ENCODE data around the gene CA9. TPM values are rescaled to one million over a fixed set of nuclear protein-coding genes. Genes with fewer than 3 reads are reported as not detected.

CA9 gene
- 2.9 to 3.6 TPM in 2 of 3 replicates, not detected in the other for total RNA-seq
- long read RNA-seq, partial matches to known transcripts, result 0 of 3 reads
- long read RNA-seq, other reads (novel, unspliced or antisense), result 0 of 3 reads

DNA sequence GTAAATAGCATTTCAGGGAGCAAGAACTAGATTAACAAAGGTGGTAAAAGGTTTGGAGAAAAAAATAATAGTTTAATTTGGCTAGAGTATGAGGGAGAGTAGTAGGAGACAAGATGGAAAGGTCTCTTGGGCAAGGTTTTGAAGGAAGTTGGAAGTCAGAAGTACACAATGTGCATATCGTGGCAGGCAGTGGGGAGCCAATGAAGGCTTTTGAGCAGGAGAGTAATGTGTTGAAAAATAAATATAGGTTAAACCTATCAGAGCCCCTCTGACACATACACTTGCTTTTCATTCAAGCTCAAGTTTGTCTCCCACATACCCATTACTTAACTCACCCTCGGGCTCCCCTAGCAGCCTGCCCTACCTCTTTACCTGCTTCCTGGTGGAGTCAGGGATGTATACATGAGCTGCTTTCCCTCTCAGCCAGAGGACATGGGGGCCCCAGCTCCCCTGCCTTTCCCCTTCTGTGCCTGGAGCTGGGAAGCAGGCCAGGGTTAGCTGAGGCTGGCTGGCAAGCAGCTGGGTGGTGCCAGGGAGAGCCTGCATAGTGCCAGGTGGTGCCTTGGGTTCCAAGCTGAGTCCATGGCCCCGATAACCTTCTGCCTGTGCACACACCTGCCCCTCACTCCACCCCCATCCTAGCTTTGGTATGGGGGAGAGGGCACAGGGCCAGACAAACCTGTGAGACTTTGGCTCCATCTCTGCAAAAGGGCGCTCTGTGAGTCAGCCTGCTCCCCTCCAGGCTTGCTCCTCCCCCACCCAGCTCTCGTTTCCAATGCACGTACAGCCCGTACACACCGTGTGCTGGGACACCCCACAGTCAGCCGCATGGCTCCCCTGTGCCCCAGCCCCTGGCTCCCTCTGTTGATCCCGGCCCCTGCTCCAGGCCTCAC lies at the start of gene CA9:
Gene CA9 (plus strand): TSS at position 797 of the 893 bp plus-strand sequence. CDS start 32 bp downstream, at position 829.
- DNase-seq (ENCODE audit: low spot score), result no peak
- TF ChIP-seq, protein P1, sequence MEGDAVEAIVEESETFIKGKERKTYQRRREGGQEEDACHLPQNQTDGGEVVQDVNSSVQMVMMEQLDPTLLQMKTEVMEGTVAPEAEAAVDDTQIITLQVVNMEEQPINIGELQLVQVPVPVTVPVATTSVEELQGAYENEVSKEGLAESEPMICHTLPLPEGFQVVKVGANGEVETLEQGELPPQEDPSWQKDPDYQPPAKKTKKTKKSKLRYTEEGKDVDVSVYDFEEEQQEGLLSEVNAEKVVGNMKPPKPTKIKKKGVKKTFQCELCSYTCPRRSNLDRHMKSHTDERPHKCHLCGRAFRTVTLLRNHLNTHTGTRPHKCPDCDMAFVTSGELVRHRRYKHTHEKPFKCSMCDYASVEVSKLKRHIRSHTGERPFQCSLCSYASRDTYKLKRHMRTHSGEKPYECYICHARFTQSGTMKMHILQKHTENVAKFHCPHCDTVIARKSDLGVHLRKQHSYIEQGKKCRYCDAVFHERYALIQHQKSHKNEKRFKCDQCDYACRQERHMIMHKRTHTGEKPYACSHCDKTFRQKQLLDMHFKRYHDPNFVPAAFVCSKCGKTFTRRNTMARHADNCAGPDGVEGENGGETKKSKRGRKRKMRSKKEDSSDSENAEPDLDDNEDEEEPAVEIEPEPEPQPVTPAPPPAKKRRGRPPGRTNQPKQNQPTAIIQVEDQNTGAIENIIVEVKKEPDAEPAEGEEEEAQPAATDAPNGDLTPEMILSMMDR (IDR thresholded peaks at IDR 0.05), result no peak
- Mint-ChIP-seq H3K4me3 (ENCODE audit: unreplicated experiment) (peak within 1 kb of the TSS; percentile 56), H3K27me3 (ENCODE audit: low read depth) (no peaks in the 10 kb centered on the region), H3K9me3 (ENCODE audit: low read depth) (no peaks in the 10 kb centered on the region), H3K4me1 (ENCODE audit: low read depth) (peaks cover 38% of the 10 kb centered on the region), H3K27ac (ENCODE audit: unreplicated experiment) (no peak within 1 kb of the TSS), H3K36me3 (ENCODE audit: low read depth) (no peaks in the 10 kb centered on the region)

GRCh38 chr9:35627575-35627974 lies 46.2 kb upstream of the CA9 start:
- TF ChIP-seq, protein P1 (IDR thresholded peaks at IDR 0.05), result no peak
- Mint-ChIP-seq H3K36me3 (ENCODE audit: low read depth) (no peaks in the 10 kb centered on the region), H3K4me1 (ENCODE audit: low read depth) (no peaks in the 10 kb centered on the region), H3K4me3 (ENCODE audit: unreplicated experiment) (no peak overlapping the region), H3K9me3 (ENCODE audit: low read depth) (no peaks in the 10 kb centered on the region), H3K27ac (ENCODE audit: unreplicated experiment) (no peak overlapping the region), H3K27me3 (ENCODE audit: low read depth) (no peaks in the 10 kb centered on the region)
- no peak for DNase-seq (ENCODE audit: low spot score)

- H3K27ac Mint-ChIP-seq (ENCODE audit: unreplicated experiment), result no peak overlapping the region
- no peaks in the 10 kb centered on the region for H3K36me3 Mint-ChIP-seq (ENCODE audit: low read depth)
- H3K27me3 Mint-ChIP-seq (ENCODE audit: low read depth), result no peaks in the 10 kb centered on the region
- no peaks in the 10 kb centered on the region for H3K4me1 Mint-ChIP-seq (ENCODE audit: low read depth)
- H3K9me3 Mint-ChIP-seq (ENCODE audit: low read depth), result no peaks in the 10 kb centered on the region
- DNase-seq (ENCODE audit: low spot score), result no peak
- TF ChIP-seq, protein P1 (IDR thresholded peaks at IDR 0.05), result no peak
- H3K4me3 Mint-ChIP-seq (ENCODE audit: unreplicated experiment), result no peak overlapping the region
Observed at GRCh38 chr9:35628389-35628991, 45.2 kb upstream of the CA9 start.

GRCh38 chr9:35629597-35629996 lies 44.1 kb upstream of the CA9 start:
- no peaks in the 10 kb centered on the region for H3K36me3 Mint-ChIP-seq (ENCODE audit: low read depth)
- DNase-seq (ENCODE audit: low spot score), result no peak
- H3K4me3 Mint-ChIP-seq (ENCODE audit: unreplicated experiment), result no peak overlapping the region
- no peaks in the 10 kb centered on the region for H3K27me3 Mint-ChIP-seq (ENCODE audit: low read depth)
- TF ChIP-seq, protein P1 (IDR thresholded peaks at IDR 0.05), result no peak
- H3K4me1 Mint-ChIP-seq (ENCODE audit: low read depth), result no peaks in the 10 kb centered on the region
- no peaks in the 10 kb centered on the region for H3K9me3 Mint-ChIP-seq (ENCODE audit: low read depth)
- H3K27ac Mint-ChIP-seq (ENCODE audit: unreplicated experiment), result no peak overlapping the region

- DNase-seq (ENCODE audit: low spot score), result no peak
- no peak overlapping the region for H3K27ac Mint-ChIP-seq (ENCODE audit: unreplicated experiment)
- peaks cover 1% of the 10 kb centered on the region for H3K27me3 Mint-ChIP-seq (ENCODE audit: low read depth)
- H3K36me3 Mint-ChIP-seq (ENCODE audit: low read depth), result peaks cover 4% of the 10 kb centered on the region
- H3K4me1 Mint-ChIP-seq (ENCODE audit: low read depth), result no peaks in the 10 kb centered on the region
- H3K4me3 Mint-ChIP-seq (ENCODE audit: unreplicated experiment), result no peak overlapping the region
- H3K9me3 Mint-ChIP-seq (ENCODE audit: low read depth), result no peaks in the 10 kb centered on the region
- TF ChIP-seq, protein P1 (IDR thresholded peaks at IDR 0.05), result no peak
Observed at GRCh38 chr9:35635730-35636129, 38.0 kb upstream of the CA9 start.
